Measurements from ENCODE around the gene PRR23B. TPM values are rescaled to one million over a fixed set of nuclear protein-coding genes. Genes with fewer than 3 reads are reported as not detected.

The PRR23B gene
- total RNA-seq, 4 donors from 2014 or later = not detected

GRCh38 chr3:139020036-139020867 lies 474 bp downstream of the PRR23B start:
- TF ChIP-seq, protein P1, sequence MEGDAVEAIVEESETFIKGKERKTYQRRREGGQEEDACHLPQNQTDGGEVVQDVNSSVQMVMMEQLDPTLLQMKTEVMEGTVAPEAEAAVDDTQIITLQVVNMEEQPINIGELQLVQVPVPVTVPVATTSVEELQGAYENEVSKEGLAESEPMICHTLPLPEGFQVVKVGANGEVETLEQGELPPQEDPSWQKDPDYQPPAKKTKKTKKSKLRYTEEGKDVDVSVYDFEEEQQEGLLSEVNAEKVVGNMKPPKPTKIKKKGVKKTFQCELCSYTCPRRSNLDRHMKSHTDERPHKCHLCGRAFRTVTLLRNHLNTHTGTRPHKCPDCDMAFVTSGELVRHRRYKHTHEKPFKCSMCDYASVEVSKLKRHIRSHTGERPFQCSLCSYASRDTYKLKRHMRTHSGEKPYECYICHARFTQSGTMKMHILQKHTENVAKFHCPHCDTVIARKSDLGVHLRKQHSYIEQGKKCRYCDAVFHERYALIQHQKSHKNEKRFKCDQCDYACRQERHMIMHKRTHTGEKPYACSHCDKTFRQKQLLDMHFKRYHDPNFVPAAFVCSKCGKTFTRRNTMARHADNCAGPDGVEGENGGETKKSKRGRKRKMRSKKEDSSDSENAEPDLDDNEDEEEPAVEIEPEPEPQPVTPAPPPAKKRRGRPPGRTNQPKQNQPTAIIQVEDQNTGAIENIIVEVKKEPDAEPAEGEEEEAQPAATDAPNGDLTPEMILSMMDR (IDR thresholded peaks at IDR 0.05) = no peak
- no peak for TF ChIP-seq POLR2A (IDR thresholded peaks at IDR 0.05)
- Histone ChIP-seq H3K27ac (no peak overlapping the region), H3K36me3 (no peaks in the 10 kb centered on the region), H3K9me3 (no peaks in the 10 kb centered on the region), H3K4me3 (replicated peaks in 1 of 3) (no peak overlapping the region), H3K27me3 (no peaks in the 10 kb centered on the region), H3K4me1 (no peaks in the 10 kb centered on the region)
- DNase-seq = no peak
- intact Hi-C loops (cut with DNase I) = no loop called here
- 63 to 73% methylated on average over 6 to 50 of the region's 81 CpGs for whole genome bisulfite sequencing, 2 donors

DNA sequence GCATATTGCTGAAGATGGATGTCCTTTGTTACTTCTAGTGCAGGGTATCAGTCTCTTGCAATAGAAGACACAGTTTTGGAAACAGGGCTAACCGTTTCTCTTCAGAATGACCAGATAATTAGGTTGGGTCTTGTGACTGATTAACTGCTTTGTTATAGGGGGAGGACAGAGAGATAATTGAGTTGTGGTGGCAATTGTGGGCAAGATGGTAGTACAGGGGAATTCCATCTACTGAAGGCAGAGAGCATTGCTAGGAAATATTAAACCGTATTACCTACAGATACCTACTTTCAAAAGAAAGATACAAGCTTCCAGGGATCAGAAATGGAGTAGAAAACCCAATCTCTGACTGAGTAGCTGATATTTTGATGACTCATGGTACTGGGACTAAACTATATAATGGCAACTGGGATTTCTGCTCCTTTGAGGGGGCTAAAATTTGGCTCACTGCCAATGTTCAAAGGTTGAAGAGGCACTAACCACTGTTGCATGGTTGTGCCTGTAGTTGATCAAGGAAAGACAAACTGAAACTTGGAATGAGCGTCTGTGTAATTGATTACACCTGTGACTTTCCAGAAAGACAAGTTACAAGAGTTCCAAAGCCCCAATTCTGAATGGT lies 4.2 kb downstream of the PRR23B start:
- H3K36me3 ChIP-seq = no peaks in the 10 kb centered on the region
- no peak for DNase-seq
- intact Hi-C loops (cut with DNase I) = no loop called here
- 65 to 69% methylated on average over 3 of the region's 3 CpGs for WGBS, 2 donors
- no peak overlapping the region for H3K4me3 ChIP-seq (replicated peaks in 1 of 3)
- H3K27ac ChIP-seq = no peak overlapping the region
- no peaks in the 10 kb centered on the region for H3K9me3 ChIP-seq
- no peaks in the 10 kb centered on the region for H3K4me1 ChIP-seq
- TF ChIP-seq POLR2A (IDR thresholded peaks at IDR 0.05) = no peak
- TF ChIP-seq, protein P1 (IDR thresholded peaks at IDR 0.05) = no peak
- H3K27me3 ChIP-seq = no peaks in the 10 kb centered on the region

DNA sequence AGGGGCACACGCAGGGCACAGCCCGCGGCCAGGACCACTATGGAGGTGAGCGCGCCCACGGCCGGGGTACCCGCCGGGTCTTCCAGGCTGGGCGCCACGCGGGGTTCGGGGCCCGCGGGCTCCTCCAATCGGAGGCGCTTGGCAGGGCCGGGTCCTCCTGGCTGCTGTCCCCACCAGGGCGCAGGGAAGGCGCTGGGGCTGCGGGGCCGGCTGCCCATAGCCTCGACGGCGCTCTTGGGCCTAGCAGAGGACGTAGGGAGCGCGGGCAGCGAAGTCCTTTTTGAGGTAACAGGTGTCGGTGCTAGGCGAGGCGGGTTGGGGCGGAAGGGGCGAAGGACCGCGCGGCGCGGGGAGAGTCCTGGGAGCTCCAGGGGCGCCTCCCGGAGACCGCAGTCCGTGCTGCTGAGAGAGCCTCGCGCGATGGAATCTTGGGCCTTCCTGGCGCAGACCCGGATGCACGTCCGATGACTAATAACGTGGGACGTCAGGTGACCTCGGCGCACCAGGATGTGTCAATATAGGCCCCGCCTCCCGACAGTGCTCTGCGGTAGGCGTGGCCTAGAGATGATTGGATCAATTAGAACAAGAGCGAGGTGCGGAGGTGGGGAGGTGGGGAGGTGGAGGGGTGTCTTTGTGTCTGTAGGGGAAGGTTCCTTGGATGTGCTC lies 14.5 kb downstream of the PRR23B start, which contains the start of gene PRR23A:
Gene PRR23A (minus strand): TSS at position 218 of the 666 bp plus-strand sequence. CDS start 0 bp downstream, at position 218.
- TF ChIP-seq POLR2A (IDR thresholded peaks at IDR 0.05) = no peak
- TF ChIP-seq, protein P1 (IDR thresholded peaks at IDR 0.05) = no peak
- Histone ChIP-seq H3K9me3 (no peaks in the 10 kb centered on the region), H3K4me1 (no peaks in the 10 kb centered on the region), H3K36me3 (no peaks in the 10 kb centered on the region), H3K27ac (no peak within 1 kb of the TSS), H3K27me3 (no peaks in the 10 kb centered on the region), H3K4me3 (replicated peaks in 1 of 3) (no peak within 1 kb of the TSS)
- no peak for DNase-seq
- WGBS, 2 donors = 68 to 74% methylated on average over 33 to 54 of the region's 60 CpGs
- intact Hi-C loops (cut with DNase I) = no loop called here

DNA sequence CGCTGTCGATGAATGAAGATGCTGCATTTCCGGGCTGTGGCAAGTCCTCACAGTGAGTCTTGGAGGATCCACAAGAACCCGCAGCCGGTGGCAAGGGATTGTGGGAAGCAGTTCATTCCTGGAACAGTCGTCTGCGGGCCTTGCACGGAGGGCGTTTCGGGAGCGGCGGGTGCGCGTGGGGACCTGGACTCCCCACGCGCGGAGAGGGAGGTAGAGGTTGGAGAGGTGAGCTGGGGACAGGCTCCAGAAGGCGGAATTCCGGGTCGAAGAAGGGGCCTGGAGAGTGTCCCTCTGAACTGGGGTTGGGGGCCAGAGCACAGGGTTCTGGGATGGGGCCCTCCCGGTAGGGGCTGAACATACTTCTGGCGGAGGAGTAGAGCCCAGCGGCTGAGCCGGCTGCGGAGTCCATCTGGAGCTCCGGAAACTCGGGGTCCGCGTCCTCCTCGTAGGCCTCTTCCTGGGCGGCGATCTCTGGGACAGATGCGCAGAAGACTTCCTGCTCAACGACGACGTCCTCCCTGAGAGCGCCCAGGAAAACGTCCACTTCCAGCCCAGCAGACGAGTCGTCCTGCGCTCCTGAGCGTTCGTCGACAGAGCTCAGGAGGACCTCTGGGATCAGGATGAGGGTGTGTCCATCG lies 15.3 kb downstream of the PRR23B start:
- TF ChIP-seq, protein P1 (IDR thresholded peaks at IDR 0.05) = no peak
- no peak for TF ChIP-seq POLR2A (IDR thresholded peaks at IDR 0.05)
- Histone ChIP-seq H3K36me3 (no peaks in the 10 kb centered on the region), H3K4me3 (replicated peaks in 1 of 3) (no peak overlapping the region), H3K9me3 (no peaks in the 10 kb centered on the region), H3K27ac (no peak overlapping the region), H3K27me3 (no peaks in the 10 kb centered on the region), H3K4me1 (no peaks in the 10 kb centered on the region)
- intact Hi-C loops (cut with DNase I) = no loop called here
- DNase-seq = no peak
- WGBS, 2 donors = 83 to 87% methylated on average over 25 to 40 of the region's 45 CpGs

Measured in thyroid gland (tissue), 4 donors.